Glomerular visceral epithelial cell (primary cell): ENCODE data around the gene CFAP74.

Source experiments
- DNase-seq: peaks from one replicate; pipeline ENCODE4 v3.0.0-alpha.2; 2016; ENCODE audit errors: extremely low spot score

The CFAP74 gene

GRCh38 chr1:1968767-1969504 is 34.6 kb downstream of the CFAP74 start:
- no peak for DNase-seq

- DNase-seq, result no peak
Observed at GRCh38 chr1:1967879-1968278, 35.7 kb downstream of the CFAP74 start.

- no peak for DNase-seq
Observed at GRCh38 chr1:1967151-1967550, 36.4 kb downstream of the CFAP74 start.

- DNase-seq, result no peak
Observed at GRCh38 chr1:1966071-1966740, 37.4 kb downstream of the CFAP74 start.

- no peak for DNase-seq
Observed at GRCh38 chr1:1965546-1965945, 38.0 kb downstream of the CFAP74 start.

- no peak for DNase-seq
Observed at GRCh38 chr1:1964811-1965210, 38.8 kb downstream of the CFAP74 start.

- no peak for DNase-seq
Observed at GRCh38 chr1:1963570-1963969, 40.0 kb downstream of the CFAP74 start.

- DNase-seq, result no peak
Observed at GRCh38 chr1:1962752-1963151, 40.8 kb downstream of the CFAP74 start.

- DNase-seq, result no peak
Observed at GRCh38 chr1:1960480-1961196, 42.9 kb downstream of the CFAP74 start.

- peak; percentile 78 for DNase-seq
Observed at GRCh38 chr1:1959840-1960479, 43.6 kb downstream of the CFAP74 start.

GRCh38 chr1:1959459-1959839 is 44.1 kb downstream of the CFAP74 start:
- no peak for DNase-seq

GRCh38 chr1:1958071-1958541 is 45.5 kb downstream of the CFAP74 start:
- DNase-seq, result no peak

- DNase-seq, result no peak
Observed at GRCh38 chr1:1957533-1957961, 46.0 kb downstream of the CFAP74 start.

- DNase-seq, result no peak
Observed at GRCh38 chr1:1956586-1957532, 46.7 kb downstream of the CFAP74 start.

GRCh38 chr1:1956101-1956500 is 47.5 kb downstream of the CFAP74 start:
- no peak for DNase-seq

GRCh38 chr1:1955621-1956094 is 47.9 kb downstream of the CFAP74 start:
- no peak for DNase-seq

- no peak for DNase-seq
Observed at GRCh38 chr1:1954831-1955441, 48.6 kb downstream of the CFAP74 start.

GRCh38 chr1:1954015-1954414 is 49.6 kb downstream of the CFAP74 start:
- no peak for DNase-seq

GRCh38 chr1:1950940-1951339 is 52.6 kb downstream of the CFAP74 start:
- no peak for DNase-seq

- no peak for DNase-seq
Observed at GRCh38 chr1:1948783-1949182, 54.8 kb downstream of the CFAP74 start.
